CD4-positive, alpha-beta T cell treated with Interleukin-15 for 4 hours (primary cell): ENCODE measurements around the gene THOP1.

Experiments used
- DNase-seq: peaks from one replicate; pipeline ENCODE4 v3.0.0-alpha.2; 2020; ENCODE audit warnings: low spot score

THOP1 gene

GRCh38 chr19:2854849-2855248, 69.5 kb downstream of the THOP1 start:
- DNase-seq, result no peak

DNA sequence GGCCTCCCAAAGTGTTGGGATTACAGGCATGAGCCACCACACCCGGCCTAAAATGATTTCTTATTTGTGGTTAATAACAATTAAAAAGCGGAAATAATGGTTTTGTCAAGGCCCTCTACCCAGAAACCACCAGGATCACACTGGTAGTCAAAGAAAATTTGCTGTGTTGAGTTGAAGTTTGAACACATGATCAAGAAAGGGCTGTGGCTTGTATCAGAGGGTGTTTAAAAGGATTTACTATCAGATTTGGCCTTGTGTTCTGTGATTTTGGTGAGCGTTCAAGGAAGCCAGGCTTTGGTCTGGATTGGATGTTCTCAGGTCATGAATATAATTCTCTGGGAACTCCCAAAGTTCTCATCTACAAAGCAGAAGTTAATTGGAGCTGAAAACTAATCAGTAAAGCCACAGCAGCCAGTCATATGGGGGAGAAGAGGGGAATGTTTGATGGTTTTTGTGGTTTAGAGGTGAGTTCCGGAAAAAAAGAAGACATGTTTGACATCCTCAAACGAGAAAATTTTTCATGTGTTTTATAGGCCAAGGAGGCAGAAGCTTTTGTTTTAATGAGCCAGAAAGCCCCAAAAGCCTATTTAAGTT, 71.3 kb downstream of the THOP1 start:
- DNase-seq, result peak; percentile 24

GRCh38 chr19:2858864-2859263, 73.6 kb downstream of the THOP1 start:
- DNase-seq, result no peak

DNA sequence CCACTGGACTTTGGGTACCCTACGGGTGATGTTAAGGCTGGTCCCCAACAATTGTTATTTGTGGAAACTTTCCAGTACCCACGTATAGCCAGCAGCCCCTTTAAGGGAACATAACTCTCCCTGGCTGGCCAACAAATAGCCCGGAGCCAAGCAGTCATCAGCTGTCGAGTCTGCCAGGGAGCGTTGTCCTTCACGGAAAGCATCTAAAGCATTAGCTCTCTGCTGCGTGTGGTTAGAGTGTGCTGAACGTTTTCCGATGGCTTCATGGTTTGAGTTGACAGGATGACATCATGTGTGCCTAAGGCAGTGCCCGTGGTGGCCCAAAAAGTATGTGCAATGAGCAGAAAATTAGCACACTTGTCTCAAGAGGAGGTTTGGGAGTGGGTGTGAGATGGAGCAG, 78.5 kb downstream of the THOP1 start:
- no peak for DNase-seq
